WI38 (cell line): ENCODE results near the gene EFNB1.

Experiments
- H3K4me3 ChIP-seq: 2 replicates; pipeline ENCODE4 v1.5.1; 2011; ENCODE audit warnings: low read depth, mild to moderate bottlenecking, control low read depth, low read length
- CTCF ChIP-seq: IDR thresholded peaks from 2 replicates; pipeline ENCODE4 v1.5.1; 2012; ENCODE audit warnings: low read depth, mild to moderate bottlenecking, control low read depth, low read length

The EFNB1 gene

GRCh38 chrX:68877606-68878005 lies 48.8 kb downstream of the EFNB1 start:
- no peak overlapping the region for H3K4me3 ChIP-seq
- no peak for TF ChIP-seq CTCF

DNA sequence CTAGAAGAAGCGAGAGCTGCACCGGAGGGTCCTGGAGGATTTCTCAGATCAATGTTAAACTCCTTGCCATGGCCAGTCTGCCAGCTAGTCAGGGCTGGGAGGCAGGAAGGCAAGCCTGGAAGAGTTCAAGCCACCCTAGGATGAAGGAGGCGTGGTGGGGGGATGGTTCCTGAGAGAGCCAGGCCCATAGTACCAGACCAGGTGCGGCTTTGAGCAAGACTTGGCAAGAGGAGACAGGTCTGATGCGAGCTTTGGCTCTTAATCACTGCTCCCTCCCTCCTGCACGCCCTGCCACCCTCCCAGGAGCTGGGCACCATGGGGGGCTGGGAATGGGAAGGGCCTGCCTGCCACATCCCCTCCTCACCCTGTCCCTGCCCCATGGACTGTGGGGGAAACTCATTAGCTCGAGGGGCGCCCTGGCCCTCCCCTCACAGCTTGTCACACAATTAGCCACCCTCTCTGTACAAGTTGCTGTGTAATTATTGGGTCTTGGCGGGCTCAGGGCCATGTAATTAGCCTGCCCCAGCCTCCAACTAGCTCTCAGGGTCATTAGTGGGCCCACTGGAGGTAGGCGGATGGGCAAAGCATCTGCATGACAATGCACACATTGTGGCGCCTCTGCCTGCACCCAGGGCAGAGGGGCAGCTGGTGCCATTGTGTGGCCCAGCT lies 50.3 kb downstream of the EFNB1 start:
- TF ChIP-seq CTCF, result no peak

DNA sequence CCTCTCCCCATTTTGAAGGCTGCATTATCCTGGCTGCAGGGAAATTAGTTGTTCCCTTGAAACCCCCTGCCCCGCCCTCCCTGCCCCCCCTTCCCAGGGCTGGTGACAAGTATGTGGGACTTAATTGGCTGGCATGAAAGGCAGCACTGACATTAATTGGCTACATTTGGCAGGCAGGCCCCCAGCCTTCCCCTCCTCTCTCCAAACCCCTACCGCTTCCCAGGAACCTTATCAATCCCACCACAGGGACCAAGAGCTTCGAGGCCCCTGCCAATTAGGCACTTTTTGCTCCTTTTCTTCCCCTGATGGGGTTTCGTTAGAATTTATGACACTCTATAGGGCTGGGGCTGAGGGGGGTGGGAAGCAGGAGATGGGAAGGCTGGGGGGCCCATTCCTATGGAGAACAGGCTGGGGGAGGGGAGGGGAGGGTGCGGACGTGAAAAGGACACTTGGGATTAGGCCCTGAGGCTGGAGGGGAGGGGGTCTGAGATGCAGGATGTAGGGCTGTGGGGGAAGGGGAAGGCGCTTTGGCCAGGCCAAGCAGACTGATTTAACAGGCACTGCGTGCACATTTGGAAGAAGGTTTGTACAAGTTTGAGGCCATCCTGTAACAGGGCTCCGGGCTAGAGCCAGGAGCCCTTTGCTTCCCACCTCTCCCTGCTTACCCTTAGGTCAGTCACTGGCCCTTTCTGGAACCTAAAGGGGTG lies 52.2 kb downstream of the EFNB1 start:
- H3K4me3 ChIP-seq, result no peak overlapping the region
- TF ChIP-seq CTCF, result no peak

More for the DNA sequence above, 50.3 kb downstream of the EFNB1 start:
- no peak overlapping the region for H3K4me3 ChIP-seq

- TF ChIP-seq CTCF, result no peak
- no peak overlapping the region for H3K4me3 ChIP-seq
These were observed 53.1 kb downstream of the EFNB1 start for GRCh38 chrX:68881911-68882310.

- H3K4me3 ChIP-seq, result no peak overlapping the region
- TF ChIP-seq CTCF, result no peak
These were observed 55.0 kb downstream of the EFNB1 start for GRCh38 chrX:68883800-68884199.

- TF ChIP-seq CTCF, result no peak
- H3K4me3 ChIP-seq, result no peak overlapping the region
These were observed 60.4 kb downstream of the EFNB1 start for GRCh38 chrX:68889249-68889648.
